ENCODE results near the gene SLC35G1. TPM values are rescaled to one million over a fixed set of nuclear protein-coding genes. Genes with fewer than 3 reads are reported as not detected.

SLC35G1 gene
- total RNA-seq, 1 experiment from 2014 or later = 6.9 TPM

DNA sequence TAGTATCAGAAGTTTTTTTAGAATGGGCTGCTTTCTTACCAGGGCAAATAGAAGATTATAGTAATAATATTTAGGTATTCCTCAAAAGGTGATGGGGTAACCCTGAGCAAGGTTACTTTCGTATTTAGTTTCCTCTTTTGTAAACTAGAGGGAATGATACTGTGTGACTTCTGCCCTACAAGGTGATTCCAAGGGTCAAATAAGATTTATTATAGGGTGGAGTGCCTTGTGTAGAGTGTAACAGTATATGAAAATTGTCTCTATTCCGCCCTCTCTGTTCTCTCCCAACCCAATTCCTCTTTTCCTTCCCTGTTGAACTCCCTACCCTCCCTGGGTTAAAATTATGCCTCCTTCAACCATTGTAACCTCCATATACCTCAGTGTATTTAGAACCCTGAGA, 5.3 kb downstream of the SLC35G1 start:
- TF ChIP-seq EZH2 (IDR thresholded peaks at IDR 0.05; ENCODE audit: low read length, unreplicated experiment) = no peak
- no peak for TF ChIP-seq EZH2phosphoT487 (IDR thresholded peaks at IDR 0.05; ENCODE audit: borderline replicate concordance, low read length)
- no peak for TF ChIP-seq CTCF (conservative IDR thresholded peaks at IDR 0.05; ENCODE audit: low read depth, low read length)
- Histone ChIP-seq H3K4me1 (ENCODE audit: insufficient read depth, low read length) (peaks cover 12% of the 10 kb centered on the region; the same call in 1 of the 2 replicates), H3K4me3 (ENCODE audit: low read length) (no peak overlapping the region), H3K79me2 (ENCODE audit: low read length) (peaks cover 16% of the 10 kb centered on the region), H2AFZ (ENCODE audit: low read length) (no peak overlapping the region), H3F3A (ENCODE audit: low read length, unreplicated experiment) (no peaks in the 10 kb centered on the region), H3K27me3 (ENCODE audit: low read length) (no peaks in the 10 kb centered on the region), H3K9me2 (replicated peaks; ENCODE audit: low read length) (no peaks in the 10 kb centered on the region), H3K4me2 (ENCODE audit: low read length) (no peak overlapping the region), H3K9ac (ENCODE audit: low read length) (no peak overlapping the region), H3K9me3 (ENCODE audit: low read length) (no peaks in the 10 kb centered on the region), H4K20me1 (ENCODE audit: low read length) (no peaks in the 10 kb centered on the region), H3K27ac (ENCODE audit: low read length) (no peak overlapping the region), H3K36me3 (ENCODE audit: low read depth, low read length) (peaks cover 4% of the 10 kb centered on the region)
- POLR2A ChIA-PET (ENCODE audit: unreplicated experiment) = no interaction called here
- intact Hi-C loops (cut with micrococcal nuclease) = no loop called here
- CTCF ChIA-PET = no interaction called here
- ATAC-seq = no peak
- no TSS peak for BruUV-seq (replicated peaks)
- no peak for DNase-seq

DNA sequence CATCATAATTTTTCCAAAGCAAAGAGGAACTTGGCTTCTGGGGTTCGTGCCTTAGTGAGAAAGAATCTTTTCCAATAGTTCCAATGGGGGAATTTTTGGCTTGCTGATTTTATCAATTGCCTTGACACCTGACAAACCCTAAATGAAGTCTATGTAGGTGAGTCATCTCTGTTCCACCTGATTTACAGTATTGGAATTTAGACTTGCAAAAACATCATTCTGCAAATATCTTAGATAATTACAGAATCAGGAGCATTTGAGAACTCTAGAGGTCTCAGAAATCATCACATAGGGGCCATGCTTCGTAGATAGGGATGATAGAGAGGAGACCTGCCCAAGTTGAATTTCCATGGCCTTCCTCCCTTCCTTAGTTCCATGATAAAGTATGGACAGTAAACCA, 9.3 kb downstream of the SLC35G1 start:
- peaks cover 4% of the 10 kb centered on the region for H3K36me3 ChIP-seq (ENCODE audit: low read depth, low read length)
- no peak for ATAC-seq
- DNase-seq = no peak
- H3K4me1 ChIP-seq (ENCODE audit: insufficient read depth, low read length) = no peaks in the 10 kb centered on the region
- BruUV-seq (replicated peaks) = no TSS peak
- H4K20me1 ChIP-seq (ENCODE audit: low read length) = no peaks in the 10 kb centered on the region
- no peaks in the 10 kb centered on the region for H3K27me3 ChIP-seq (ENCODE audit: low read length)
- no peaks in the 10 kb centered on the region for H3K9me3 ChIP-seq (ENCODE audit: low read length)
- no peaks in the 10 kb centered on the region for H3F3A ChIP-seq (ENCODE audit: low read length, unreplicated experiment)
- no peak overlapping the region for H2AFZ ChIP-seq (ENCODE audit: low read length)
- H3K4me3 ChIP-seq (ENCODE audit: low read length) = no peak overlapping the region
- intact Hi-C loops (cut with micrococcal nuclease) = no loop called here
- no peak overlapping the region for H3K9ac ChIP-seq (ENCODE audit: low read length)
- no peak overlapping the region for H3K27ac ChIP-seq (ENCODE audit: low read length)
- no peak for TF ChIP-seq EZH2 (IDR thresholded peaks at IDR 0.05; ENCODE audit: low read length, unreplicated experiment)
- ChIA-PET POLR2A (ENCODE audit: unreplicated experiment) (no interaction called here), CTCF (interaction anchor here (1.0 kb wide), 1 partner anchor 14 kb away, joined by 4 read pairs; no protein-coding TSS in a partner anchor)
- no peak overlapping the region for H3K4me2 ChIP-seq (ENCODE audit: low read length)
- H3K9me2 ChIP-seq (replicated peaks; ENCODE audit: low read length) = no peaks in the 10 kb centered on the region
- peaks cover under 1% of the 10 kb centered on the region; the same call in 1 of the 2 replicates for H3K79me2 ChIP-seq (ENCODE audit: low read length)

DNA sequence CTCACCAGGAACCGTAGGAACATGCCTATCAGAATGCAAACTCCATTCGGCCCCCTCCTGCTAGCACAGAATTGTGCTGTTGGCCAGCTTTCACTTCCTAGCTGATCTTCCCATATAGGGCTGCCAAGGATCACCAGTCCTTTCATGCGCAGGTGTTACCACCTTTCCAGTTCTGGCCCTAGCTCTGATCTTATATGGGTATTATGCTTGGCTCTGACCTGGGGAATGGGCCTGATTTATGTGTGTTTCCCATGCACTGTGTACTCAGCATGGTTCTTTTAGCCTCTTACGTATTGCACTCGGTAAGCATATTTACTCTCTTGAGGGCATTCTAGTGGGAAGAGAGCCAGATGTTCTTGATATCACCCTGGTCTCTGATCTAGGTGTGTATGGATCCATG, 11.1 kb downstream of the SLC35G1 start:
- BruUV-seq (replicated peaks) = no TSS peak
- no peak for ATAC-seq
- POLR2A ChIA-PET (ENCODE audit: unreplicated experiment) = no interaction called here

More for the DNA sequence above, 11.1 kb downstream of the SLC35G1 start:
- H3K9me2 ChIP-seq (replicated peaks; ENCODE audit: low read length) = no peaks in the 10 kb centered on the region
- no peaks in the 10 kb centered on the region for H3K79me2 ChIP-seq (ENCODE audit: low read length)
- intact Hi-C loops (cut with micrococcal nuclease) = no loop called here
- peaks cover 4% of the 10 kb centered on the region for H3K36me3 ChIP-seq (ENCODE audit: low read depth, low read length)
- H4K20me1 ChIP-seq (ENCODE audit: low read length) = no peaks in the 10 kb centered on the region
- CTCF ChIA-PET = no interaction called here
- H3K27me3 ChIP-seq (ENCODE audit: low read length) = no peaks in the 10 kb centered on the region
- DNase-seq = no peak
- H3K27ac ChIP-seq (ENCODE audit: low read length) = no peak overlapping the region
- H2AFZ ChIP-seq (ENCODE audit: low read length) = no peak overlapping the region
- no peak overlapping the region for H3K4me3 ChIP-seq (ENCODE audit: low read length)
- H3K9me3 ChIP-seq (ENCODE audit: low read length) = no peaks in the 10 kb centered on the region
- TF ChIP-seq EZH2phosphoT487 (IDR thresholded peaks at IDR 0.05; ENCODE audit: borderline replicate concordance, low read length) = no peak
- no peak for TF ChIP-seq CTCF (conservative IDR thresholded peaks at IDR 0.05; ENCODE audit: low read depth, low read length)
- no peak for TF ChIP-seq EZH2 (IDR thresholded peaks at IDR 0.05; ENCODE audit: low read length, unreplicated experiment)
- H3K4me2 ChIP-seq (ENCODE audit: low read length) = no peak overlapping the region
- H3F3A ChIP-seq (ENCODE audit: low read length, unreplicated experiment) = no peaks in the 10 kb centered on the region
- no peaks in the 10 kb centered on the region for H3K4me1 ChIP-seq (ENCODE audit: insufficient read depth, low read length)
- H3K9ac ChIP-seq (ENCODE audit: low read length) = no peak overlapping the region
